WTC11 (cell line): ENCODE results near the gene CAT. TPM values are rescaled to one million over a fixed set of nuclear protein-coding genes. Genes with fewer than 3 reads are reported as not detected.

Experiments
- ATAC-seq: fragments of 200-7000 bp; cut with Tn5 transposase; 2 replicates; pipeline ENCODE4 v1.10.0; 2021; ENCODE audit warnings: mild to moderate bottlenecking, moderate library complexity
- CTCF ChIA-PET: fragments of 300-600 bp; sonication (Branson Sonifier 250); formaldehyde crosslinking; loops from one replicate; lab custom pipeline; 2021; ENCODE audit warnings: antibody characterized with exemption; lab: Charles Lee
- POLR2A ChIA-PET: fragments of 350-600 bp; sonication (Branson Sonifier 250); formaldehyde crosslinking; loops from one replicate; lab custom pipeline; 2021; ENCODE audit warnings: antibody characterized with exemption; lab: Charles Lee
- DNase-seq: peaks from one replicate; pipeline ENCODE4 v3.0.0; 2021; ENCODE audit warnings: low spot score
- H3K27ac Mint-ChIP-seq: 2 replicates; pipeline ENCODE4 v1.8.0; 2021; ENCODE audit warnings: mixed read lengths
- H3K27me3 Mint-ChIP-seq: 2 replicates; pipeline ENCODE4 v1.8.0; 2021; ENCODE audit warnings: low read depth, mild to moderate bottlenecking, moderate library complexity, mixed read lengths
- H3K36me3 Mint-ChIP-seq: 2 replicates; pipeline ENCODE4 v1.8.0; 2021; ENCODE audit warnings: mixed read lengths
- H3K4me1 Mint-ChIP-seq: 2 replicates; pipeline ENCODE4 v1.8.0; 2022; ENCODE audit warnings: mixed read lengths
- H3K4me3 Mint-ChIP-seq: 2 replicates; pipeline ENCODE4 v1.8.0; 2021; ENCODE audit warnings: mild to moderate bottlenecking, moderate library complexity, mixed read lengths
- H3K9me3 Mint-ChIP-seq: 2 replicates; pipeline ENCODE4 v1.8.0; 2021; ENCODE audit warnings: mixed read lengths
- ELF4 ChIP-seq: sonication (generic); formaldehyde crosslinking; IDR thresholded peaks from 2 replicates; pipeline ENCODE4 v1.8.1; 2022; ENCODE audit warnings: low read depth, mild to moderate bottlenecking, moderate library complexity, missing genetic modification reagents
- ETV6 ChIP-seq: sonication (generic); formaldehyde crosslinking; IDR thresholded peaks from 2 replicates; pipeline ENCODE4 v1.8.1; 2022; ENCODE audit warnings: mild to moderate bottlenecking, missing genetic modification reagents
- FOXJ3 ChIP-seq: sonication (generic); formaldehyde crosslinking; IDR thresholded peaks from 2 replicates; pipeline ENCODE4 v1.9.0; 2021; ENCODE audit warnings: missing genetic modification reagents, mild to moderate bottlenecking, borderline replicate concordance
- RELA ChIP-seq: sonication (generic); formaldehyde crosslinking; IDR thresholded peaks from 2 replicates; pipeline ENCODE4 v1.8.1; 2022; ENCODE audit warnings: missing genetic modification reagents, mild to moderate bottlenecking, borderline replicate concordance
- SMAD3 ChIP-seq: sonication (generic); formaldehyde crosslinking; IDR thresholded peaks from 2 replicates; pipeline ENCODE4 v1.8.0; 2022; ENCODE audit warnings: missing genetic modification reagents, mild to moderate bottlenecking, borderline replicate concordance
- USF2 ChIP-seq: sonication (generic); formaldehyde crosslinking; IDR thresholded peaks from 2 replicates; pipeline ENCODE4 v1.8.1; 2023; ENCODE audit warnings: mild to moderate bottlenecking, missing genetic modification reagents, moderate library complexity
- ZNF671 ChIP-seq: fragments of 250-450 bp; sonication (Bioruptor Pico); IDR thresholded peaks from 2 replicates; pipeline ENCODE4 v1.8.0; 2021; ENCODE audit warnings: mild to moderate bottlenecking
- total RNA-seq: library from RNA; stranded (reverse); gene quantifications from 3 replicates; pipeline ENCODE4 v1.2.3, GENCODE V29; 2021
- TF ChIP-seq, protein P1 (sequence below): fragments of 200-600 bp; IDR thresholded peaks from 2 replicates; pipeline ENCODE4 v1.8.0; 2022; ENCODE audit warnings: antibody characterized with exemption
- TF ChIP-seq, protein P2 (sequence below): sonication (generic); formaldehyde crosslinking; IDR thresholded peaks from 2 replicates; pipeline ENCODE4 v1.8.0; 2023; ENCODE audit warnings: missing genetic modification reagents, mild to moderate bottlenecking, borderline replicate concordance
- TF ChIP-seq, protein P3 (sequence below): sonication (generic); formaldehyde crosslinking; IDR thresholded peaks from 2 replicates; pipeline ENCODE4 v1.8.1; 2023; ENCODE audit warnings: mild to moderate bottlenecking, missing genetic modification reagents, moderate library complexity
- TF ChIP-seq, protein P4 (sequence below): sonication (generic); formaldehyde crosslinking; IDR thresholded peaks from 2 replicates; pipeline ENCODE4 v1.8.0; 2022; ENCODE audit warnings: missing genetic modification reagents

CAT gene
- total RNA-seq, 1 experiment from 2014 or later = 9.3 TPM

- no peak for TF ChIP-seq ELF4 (CRISPR knock-in tag)
- TF ChIP-seq ETV6 (CRISPR knock-in tag) = no peak
- TF ChIP-seq, protein P1, sequence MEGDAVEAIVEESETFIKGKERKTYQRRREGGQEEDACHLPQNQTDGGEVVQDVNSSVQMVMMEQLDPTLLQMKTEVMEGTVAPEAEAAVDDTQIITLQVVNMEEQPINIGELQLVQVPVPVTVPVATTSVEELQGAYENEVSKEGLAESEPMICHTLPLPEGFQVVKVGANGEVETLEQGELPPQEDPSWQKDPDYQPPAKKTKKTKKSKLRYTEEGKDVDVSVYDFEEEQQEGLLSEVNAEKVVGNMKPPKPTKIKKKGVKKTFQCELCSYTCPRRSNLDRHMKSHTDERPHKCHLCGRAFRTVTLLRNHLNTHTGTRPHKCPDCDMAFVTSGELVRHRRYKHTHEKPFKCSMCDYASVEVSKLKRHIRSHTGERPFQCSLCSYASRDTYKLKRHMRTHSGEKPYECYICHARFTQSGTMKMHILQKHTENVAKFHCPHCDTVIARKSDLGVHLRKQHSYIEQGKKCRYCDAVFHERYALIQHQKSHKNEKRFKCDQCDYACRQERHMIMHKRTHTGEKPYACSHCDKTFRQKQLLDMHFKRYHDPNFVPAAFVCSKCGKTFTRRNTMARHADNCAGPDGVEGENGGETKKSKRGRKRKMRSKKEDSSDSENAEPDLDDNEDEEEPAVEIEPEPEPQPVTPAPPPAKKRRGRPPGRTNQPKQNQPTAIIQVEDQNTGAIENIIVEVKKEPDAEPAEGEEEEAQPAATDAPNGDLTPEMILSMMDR = peak; percentile 47; the same call in 1 of the 2 replicates
- no peak overlapping the region for H3K27ac Mint-ChIP-seq
- peak; percentile 50; the same call in 1 of the 2 replicates for ATAC-seq
- no peaks in the 10 kb centered on the region for H3K9me3 Mint-ChIP-seq
- H3K27me3 Mint-ChIP-seq = no peaks in the 10 kb centered on the region
- CTCF ChIA-PET = interaction anchor here (0.6 to 2.5 kb wide), 28 partner anchors 8 to 406 kb away, joined by 3 to 24 read pairs (median 5); partner anchors contain the start of genes ABTB2, CAT and ELF5
- DNase-seq = peak; percentile 57
- H3K4me3 Mint-ChIP-seq = no peak overlapping the region
- no peaks in the 10 kb centered on the region for H3K4me1 Mint-ChIP-seq
- H3K36me3 Mint-ChIP-seq = no peaks in the 10 kb centered on the region
- POLR2A ChIA-PET = no interaction called here
Measured at GRCh38 chr11:34492806-34493414, 54.2 kb downstream of the CAT start.

- CTCF ChIA-PET = interaction anchor here (1.6 to 2.5 kb wide), 3 partner anchors 12 to 319 kb away, joined by 5 to 24 read pairs (median 8); no protein-coding TSS in a partner anchor
- no peak for TF ChIP-seq ZNF671 (CRISPR knock-in tag)
- TF ChIP-seq RELA (CRISPR knock-in tag) = no peak
- no peak for TF ChIP-seq FOXJ3 (CRISPR knock-in tag)
- TF ChIP-seq, protein P2, sequence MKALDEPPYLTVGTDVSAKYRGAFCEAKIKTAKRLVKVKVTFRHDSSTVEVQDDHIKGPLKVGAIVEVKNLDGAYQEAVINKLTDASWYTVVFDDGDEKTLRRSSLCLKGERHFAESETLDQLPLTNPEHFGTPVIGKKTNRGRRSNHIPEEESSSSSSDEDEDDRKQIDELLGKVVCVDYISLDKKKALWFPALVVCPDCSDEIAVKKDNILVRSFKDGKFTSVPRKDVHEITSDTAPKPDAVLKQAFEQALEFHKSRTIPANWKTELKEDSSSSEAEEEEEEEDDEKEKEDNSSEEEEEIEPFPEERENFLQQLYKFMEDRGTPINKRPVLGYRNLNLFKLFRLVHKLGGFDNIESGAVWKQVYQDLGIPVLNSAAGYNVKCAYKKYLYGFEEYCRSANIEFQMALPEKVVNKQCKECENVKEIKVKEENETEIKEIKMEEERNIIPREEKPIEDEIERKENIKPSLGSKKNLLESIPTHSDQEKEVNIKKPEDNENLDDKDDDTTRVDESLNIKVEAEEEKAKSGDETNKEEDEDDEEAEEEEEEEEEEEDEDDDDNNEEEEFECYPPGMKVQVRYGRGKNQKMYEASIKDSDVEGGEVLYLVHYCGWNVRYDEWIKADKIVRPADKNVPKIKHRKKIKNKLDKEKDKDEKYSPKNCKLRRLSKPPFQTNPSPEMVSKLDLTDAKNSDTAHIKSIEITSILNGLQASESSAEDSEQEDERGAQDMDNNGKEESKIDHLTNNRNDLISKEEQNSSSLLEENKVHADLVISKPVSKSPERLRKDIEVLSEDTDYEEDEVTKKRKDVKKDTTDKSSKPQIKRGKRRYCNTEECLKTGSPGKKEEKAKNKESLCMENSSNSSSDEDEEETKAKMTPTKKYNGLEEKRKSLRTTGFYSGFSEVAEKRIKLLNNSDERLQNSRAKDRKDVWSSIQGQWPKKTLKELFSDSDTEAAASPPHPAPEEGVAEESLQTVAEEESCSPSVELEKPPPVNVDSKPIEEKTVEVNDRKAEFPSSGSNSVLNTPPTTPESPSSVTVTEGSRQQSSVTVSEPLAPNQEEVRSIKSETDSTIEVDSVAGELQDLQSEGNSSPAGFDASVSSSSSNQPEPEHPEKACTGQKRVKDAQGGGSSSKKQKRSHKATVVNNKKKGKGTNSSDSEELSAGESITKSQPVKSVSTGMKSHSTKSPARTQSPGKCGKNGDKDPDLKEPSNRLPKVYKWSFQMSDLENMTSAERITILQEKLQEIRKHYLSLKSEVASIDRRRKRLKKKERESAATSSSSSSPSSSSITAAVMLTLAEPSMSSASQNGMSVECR = no peak
- TF ChIP-seq, protein P3, sequence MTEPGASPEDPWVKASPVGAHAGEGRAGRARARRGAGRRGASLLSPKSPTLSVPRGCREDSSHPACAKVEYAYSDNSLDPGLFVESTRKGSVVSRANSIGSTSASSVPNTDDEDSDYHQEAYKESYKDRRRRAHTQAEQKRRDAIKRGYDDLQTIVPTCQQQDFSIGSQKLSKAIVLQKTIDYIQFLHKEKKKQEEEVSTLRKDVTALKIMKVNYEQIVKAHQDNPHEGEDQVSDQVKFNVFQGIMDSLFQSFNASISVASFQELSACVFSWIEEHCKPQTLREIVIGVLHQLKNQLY (CRISPR knock-in tag) = no peak
- TF ChIP-seq, protein P4, sequence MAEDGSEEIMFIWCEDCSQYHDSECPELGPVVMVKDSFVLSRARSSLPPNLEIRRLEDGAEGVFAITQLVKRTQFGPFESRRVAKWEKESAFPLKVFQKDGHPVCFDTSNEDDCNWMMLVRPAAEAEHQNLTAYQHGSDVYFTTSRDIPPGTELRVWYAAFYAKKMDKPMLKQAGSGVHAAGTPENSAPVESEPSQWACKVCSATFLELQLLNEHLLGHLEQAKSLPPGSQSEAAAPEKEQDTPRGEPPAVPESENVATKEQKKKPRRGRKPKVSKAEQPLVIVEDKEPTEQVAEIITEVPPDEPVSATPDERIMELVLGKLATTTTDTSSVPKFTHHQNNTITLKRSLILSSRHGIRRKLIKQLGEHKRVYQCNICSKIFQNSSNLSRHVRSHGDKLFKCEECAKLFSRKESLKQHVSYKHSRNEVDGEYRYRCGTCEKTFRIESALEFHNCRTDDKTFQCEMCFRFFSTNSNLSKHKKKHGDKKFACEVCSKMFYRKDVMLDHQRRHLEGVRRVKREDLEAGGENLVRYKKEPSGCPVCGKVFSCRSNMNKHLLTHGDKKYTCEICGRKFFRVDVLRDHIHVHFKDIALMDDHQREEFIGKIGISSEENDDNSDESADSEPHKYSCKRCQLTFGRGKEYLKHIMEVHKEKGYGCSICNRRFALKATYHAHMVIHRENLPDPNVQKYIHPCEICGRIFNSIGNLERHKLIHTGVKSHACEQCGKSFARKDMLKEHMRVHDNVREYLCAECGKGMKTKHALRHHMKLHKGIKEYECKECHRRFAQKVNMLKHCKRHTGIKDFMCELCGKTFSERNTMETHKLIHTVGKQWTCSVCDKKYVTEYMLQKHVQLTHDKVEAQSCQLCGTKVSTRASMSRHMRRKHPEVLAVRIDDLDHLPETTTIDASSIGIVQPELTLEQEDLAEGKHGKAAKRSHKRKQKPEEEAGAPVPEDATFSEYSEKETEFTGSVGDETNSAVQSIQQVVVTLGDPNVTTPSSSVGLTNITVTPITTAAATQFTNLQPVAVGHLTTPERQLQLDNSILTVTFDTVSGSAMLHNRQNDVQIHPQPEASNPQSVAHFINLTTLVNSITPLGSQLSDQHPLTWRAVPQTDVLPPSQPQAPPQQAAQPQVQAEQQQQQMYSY (CRISPR knock-in tag) = no peak
- TF ChIP-seq ETV6 (CRISPR knock-in tag) = no peak
- TF ChIP-seq SMAD3 = no peak
- no peak for TF ChIP-seq USF2
- TF ChIP-seq, all 79 proteins: peak for 0
- DNase-seq (no peak), ATAC-seq (no peak)
- POLR2A ChIA-PET = no interaction called here
- H3K27me3 Mint-ChIP-seq = no peaks in the 10 kb centered on the region
- H3K36me3 Mint-ChIP-seq = no peaks in the 10 kb centered on the region
- no peak overlapping the region for H3K4me3 Mint-ChIP-seq
- H3K9me3 Mint-ChIP-seq = no peaks in the 10 kb centered on the region
- H3K27ac Mint-ChIP-seq = no peak overlapping the region
- no peaks in the 10 kb centered on the region for H3K4me1 Mint-ChIP-seq
Measured at GRCh38 chr11:34493468-34493867, 54.7 kb downstream of the CAT start.
